HepG2 (cell line): ENCODE results near the gene USP10. TPM values are rescaled to one million over a fixed set of nuclear protein-coding genes. Genes with fewer than 3 reads are reported as not detected.

ENCODE experiments used
- BCL6 ChIP-seq: IDR thresholded peaks from 2 replicates; pipeline ENCODE4 v1.6.1; 2016; ENCODE audit warnings: missing genetic modification reagents, missing compliant biosample characterization
- BRCA1 ChIP-seq: sonication (generic); formaldehyde crosslinking; IDR thresholded peaks from 2 replicates; pipeline ENCODE4 v1.4.0; 2020; ENCODE audit warnings: missing genetic modification reagents
- ETV6 ChIP-seq: sonication (generic); formaldehyde crosslinking; conservative IDR thresholded peaks from 2 replicates; pipeline ENCODE4 v1.4.0; 2020; ENCODE audit warnings: missing genetic modification reagents
- FOSL1 ChIP-seq: sonication (generic); formaldehyde crosslinking; IDR thresholded peaks from 2 replicates; pipeline ENCODE4 v1.9.0; 2021; ENCODE audit warnings: missing genetic modification reagents, borderline replicate concordance
- HMGXB4 ChIP-seq, 2 experiments: sonication (generic) in 1 of 2; formaldehyde crosslinking in 1 of 2; IDR thresholded peaks; 2 replicates each; pipeline versions ENCODE4 v1.4.0 to v1.6.1; 2018 to 2020; ENCODE audit warnings: missing genetic modification reagents in 2 of 2, borderline replicate concordance in 1 of 2, low read depth in 1 of 2, mild to moderate bottlenecking in 1 of 2, missing biosample characterization in 1 of 2
- HOXA3 ChIP-seq: sonication (generic); formaldehyde crosslinking; IDR thresholded peaks from 2 replicates; pipeline ENCODE4 v1.5.0; 2020; ENCODE audit warnings: missing genetic modification reagents
- NFE2L1 ChIP-seq: sonication (generic); formaldehyde crosslinking; IDR thresholded peaks from 2 replicates; pipeline ENCODE4 v1.4.0; 2020; ENCODE audit warnings: missing genetic modification reagents, mild to moderate bottlenecking, borderline replicate concordance
- TBL1XR1 ChIP-seq: fragments of 150-350 bp; IDR thresholded peaks from 2 replicates; pipeline ENCODE4 v1.6.1; 2014; ENCODE audit warnings: borderline replicate concordance, low read length; ENCODE audit not compliant: partially characterized antibody
- XBP1 ChIP-seq: sonication (generic); formaldehyde crosslinking; IDR thresholded peaks from 2 replicates; pipeline ENCODE4 v1.5.0; 2020; ENCODE audit warnings: missing genetic modification reagents
- XRCC5 ChIP-seq: fragments of 200-400 bp; formaldehyde crosslinking; optimal IDR thresholded peaks from 2 replicates; pipeline ENCODE3; 2017; ENCODE audit warnings: mild to moderate bottlenecking, low read length
- ZBTB20 ChIP-seq: sonication (generic); formaldehyde crosslinking; IDR thresholded peaks from 2 replicates; pipeline ENCODE4 v1.8.1; 2023; ENCODE audit warnings: missing genetic modification reagents, low read depth, mild to moderate bottlenecking, borderline replicate concordance
- ZBTB44 ChIP-seq: sonication (generic); formaldehyde crosslinking; IDR thresholded peaks from 2 replicates; pipeline ENCODE4 v1.4.0; 2020; ENCODE audit warnings: missing genetic modification reagents
- polyA plus RNA-seq, 8 experiments: library from polyadenylated mRNA; depleted of rRNA in 3 of 8; stranded (reverse) in 7 of 8; unstranded in 1 of 8; fragments of >200 nt; fragmentation: Illumina TruSeq in 4 of 8; extraction: Trizol in 4 of 8; gene quantifications; 2 replicates each; pipeline versions ENCODE4 v1.2.1 to v1.2.3, GENCODE V29; 2011 to 2016; ENCODE audit warnings: low read depth in 4 of 8, missing spikeins in 1 of 8, mixed read lengths in 1 of 8; ENCODE audit not compliant: insufficient read depth in 1 of 8
- total RNA-seq, 5 experiments: library from RNA; depleted of rRNA; stranded (reverse); fragments of >200 nt; fragmentation: Illumina TruSeq; extraction: Trizol; gene quantifications; 2 replicates each; pipeline ENCODE4 v1.2.3, GENCODE V29; 2016; ENCODE audit warnings: low read depth in 1 of 5
- TF ChIP-seq, protein P1 (sequence below): sonication (generic); formaldehyde crosslinking; IDR thresholded peaks from 2 replicates; pipeline ENCODE4 v1.9.0; 2021; ENCODE audit warnings: mild to moderate bottlenecking, missing genetic modification reagents
- TF ChIP-seq, protein P2 (sequence below): sonication (generic); formaldehyde crosslinking; conservative IDR thresholded peaks from 2 replicates; pipeline ENCODE4 v1.8.1; 2023; ENCODE audit warnings: missing genetic modification reagents
- TF ChIP-seq, protein P3 (sequence below): sonication (generic); formaldehyde crosslinking; IDR thresholded peaks from 2 replicates; pipeline ENCODE4 v1.4.0; 2020; ENCODE audit warnings: missing genetic modification reagents, borderline replicate concordance

The USP10 gene
- total and polyA plus RNA-seq, 2 of the 13 experiments (the other 11 are each of a cell fraction or from before 2014, with no cell fraction given), result 79.1 to 122 TPM

GRCh38 chr16:84699712-84700445, at the start of gene USP10 (continued):
- TF ChIP-seq, protein P1, sequence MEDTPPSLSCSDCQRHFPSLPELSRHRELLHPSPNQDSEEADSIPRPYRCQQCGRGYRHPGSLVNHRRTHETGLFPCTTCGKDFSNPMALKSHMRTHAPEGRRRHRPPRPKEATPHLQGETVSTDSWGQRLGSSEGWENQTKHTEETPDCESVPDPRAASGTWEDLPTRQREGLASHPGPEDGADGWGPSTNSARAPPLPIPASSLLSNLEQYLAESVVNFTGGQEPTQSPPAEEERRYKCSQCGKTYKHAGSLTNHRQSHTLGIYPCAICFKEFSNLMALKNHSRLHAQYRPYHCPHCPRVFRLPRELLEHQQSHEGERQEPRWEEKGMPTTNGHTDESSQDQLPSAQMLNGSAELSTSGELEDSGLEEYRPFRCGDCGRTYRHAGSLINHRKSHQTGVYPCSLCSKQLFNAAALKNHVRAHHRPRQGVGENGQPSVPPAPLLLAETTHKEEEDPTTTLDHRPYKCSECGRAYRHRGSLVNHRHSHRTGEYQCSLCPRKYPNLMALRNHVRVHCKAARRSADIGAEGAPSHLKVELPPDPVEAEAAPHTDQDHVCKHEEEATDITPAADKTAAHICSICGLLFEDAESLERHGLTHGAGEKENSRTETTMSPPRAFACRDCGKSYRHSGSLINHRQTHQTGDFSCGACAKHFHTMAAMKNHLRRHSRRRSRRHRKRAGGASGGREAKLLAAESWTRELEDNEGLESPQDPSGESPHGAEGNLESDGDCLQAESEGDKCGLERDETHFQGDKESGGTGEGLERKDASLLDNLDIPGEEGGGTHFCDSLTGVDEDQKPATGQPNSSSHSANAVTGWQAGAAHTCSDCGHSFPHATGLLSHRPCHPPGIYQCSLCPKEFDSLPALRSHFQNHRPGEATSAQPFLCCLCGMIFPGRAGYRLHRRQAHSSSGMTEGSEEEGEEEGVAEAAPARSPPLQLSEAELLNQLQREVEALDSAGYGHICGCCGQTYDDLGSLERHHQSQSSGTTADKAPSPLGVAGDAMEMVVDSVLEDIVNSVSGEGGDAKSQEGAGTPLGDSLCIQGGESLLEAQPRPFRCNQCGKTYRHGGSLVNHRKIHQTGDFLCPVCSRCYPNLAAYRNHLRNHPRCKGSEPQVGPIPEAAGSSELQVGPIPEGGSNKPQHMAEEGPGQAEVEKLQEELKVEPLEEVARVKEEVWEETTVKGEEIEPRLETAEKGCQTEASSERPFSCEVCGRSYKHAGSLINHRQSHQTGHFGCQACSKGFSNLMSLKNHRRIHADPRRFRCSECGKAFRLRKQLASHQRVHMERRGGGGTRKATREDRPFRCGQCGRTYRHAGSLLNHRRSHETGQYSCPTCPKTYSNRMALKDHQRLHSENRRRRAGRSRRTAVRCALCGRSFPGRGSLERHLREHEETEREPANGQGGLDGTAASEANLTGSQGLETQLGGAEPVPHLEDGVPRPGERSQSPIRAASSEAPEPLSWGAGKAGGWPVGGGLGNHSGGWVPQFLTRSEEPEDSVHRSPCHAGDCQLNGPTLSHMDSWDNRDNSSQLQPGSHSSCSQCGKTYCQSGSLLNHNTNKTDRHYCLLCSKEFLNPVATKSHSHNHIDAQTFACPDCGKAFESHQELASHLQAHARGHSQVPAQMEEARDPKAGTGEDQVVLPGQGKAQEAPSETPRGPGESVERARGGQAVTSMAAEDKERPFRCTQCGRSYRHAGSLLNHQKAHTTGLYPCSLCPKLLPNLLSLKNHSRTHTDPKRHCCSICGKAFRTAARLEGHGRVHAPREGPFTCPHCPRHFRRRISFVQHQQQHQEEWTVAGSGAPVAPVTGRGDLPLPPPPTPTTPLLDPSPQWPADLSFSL, result no peak
- 0 out of 2 replicates have a peak, but pooled peaks have one; percentile 25 for TF ChIP-seq BCL6 (CRISPR knock-in tag)
- no peak for TF ChIP-seq FOSL1
- TF ChIP-seq, protein P2, sequence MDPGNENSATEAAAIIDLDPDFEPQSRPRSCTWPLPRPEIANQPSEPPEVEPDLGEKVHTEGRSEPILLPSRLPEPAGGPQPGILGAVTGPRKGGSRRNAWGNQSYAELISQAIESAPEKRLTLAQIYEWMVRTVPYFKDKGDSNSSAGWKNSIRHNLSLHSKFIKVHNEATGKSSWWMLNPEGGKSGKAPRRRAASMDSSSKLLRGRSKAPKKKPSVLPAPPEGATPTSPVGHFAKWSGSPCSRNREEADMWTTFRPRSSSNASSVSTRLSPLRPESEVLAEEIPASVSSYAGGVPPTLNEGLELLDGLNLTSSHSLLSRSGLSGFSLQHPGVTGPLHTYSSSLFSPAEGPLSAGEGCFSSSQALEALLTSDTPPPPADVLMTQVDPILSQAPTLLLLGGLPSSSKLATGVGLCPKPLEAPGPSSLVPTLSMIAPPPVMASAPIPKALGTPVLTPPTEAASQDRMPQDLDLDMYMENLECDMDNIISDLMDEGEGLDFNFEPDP, result no peak
- peak; percentile 74; the same call in 1 of the 2 replicates for TF ChIP-seq ETV6 (CRISPR knock-in tag)
- peak; percentile 89 for TF ChIP-seq HOXA3 (CRISPR knock-in tag)
- TF ChIP-seq, protein P3, sequence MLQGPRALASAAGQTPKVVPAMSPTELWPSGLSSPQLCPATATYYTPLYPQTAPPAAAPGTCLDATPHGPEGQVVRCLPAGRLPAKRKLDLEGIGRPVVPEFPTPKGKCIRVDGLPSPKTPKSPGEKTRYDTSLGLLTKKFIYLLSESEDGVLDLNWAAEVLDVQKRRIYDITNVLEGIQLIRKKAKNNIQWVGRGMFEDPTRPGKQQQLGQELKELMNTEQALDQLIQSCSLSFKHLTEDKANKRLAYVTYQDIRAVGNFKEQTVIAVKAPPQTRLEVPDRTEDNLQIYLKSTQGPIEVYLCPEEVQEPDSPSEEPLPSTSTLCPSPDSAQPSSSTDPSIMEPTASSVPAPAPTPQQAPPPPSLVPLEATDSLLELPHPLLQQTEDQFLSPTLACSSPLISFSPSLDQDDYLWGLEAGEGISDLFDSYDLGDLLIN (CRISPR knock-in tag), result 0 out of 2 replicates have a peak, but pooled peaks have one; percentile 1
- no peak for TF ChIP-seq TBL1XR1
- no peak for TF ChIP-seq NFE2L1 (CRISPR knock-in tag)
- no peak; the same call in 1 of the 2 replicates for TF ChIP-seq ZBTB44 (CRISPR knock-in tag)
- peak; percentile 33 for TF ChIP-seq XRCC5
- no peak; the same call in 1 of the 2 replicates for TF ChIP-seq XBP1 (CRISPR knock-in tag)
- TF ChIP-seq ZBTB20 (CRISPR knock-in tag), result no peak
- TF ChIP-seq HMGXB4 (CRISPR knock-in tag; IDR thresholded peaks at IDR 0.05; ENCODE audit: borderline replicate concordance in 1 of 2, low read depth in 1 of 2), result peak; percentile 62 to 88; a peak in 3 of 4 replicates
- 0 out of 2 replicates have a peak, but pooled peaks have one; percentile 22 for TF ChIP-seq BRCA1 (CRISPR knock-in tag)
